ENCODE results near the gene DNAJC17. TPM values are rescaled to one million over a fixed set of nuclear protein-coding genes. Genes with fewer than 3 reads are reported as not detected.
A peak's percentile ranks its signal among the peaks of the same experiment; 100 is the strongest.

DNAJC17 gene
- total RNA-seq, 6 experiments from 2014 or later = 7.8 to 23.7 (median 17.7) TPM

DNA sequence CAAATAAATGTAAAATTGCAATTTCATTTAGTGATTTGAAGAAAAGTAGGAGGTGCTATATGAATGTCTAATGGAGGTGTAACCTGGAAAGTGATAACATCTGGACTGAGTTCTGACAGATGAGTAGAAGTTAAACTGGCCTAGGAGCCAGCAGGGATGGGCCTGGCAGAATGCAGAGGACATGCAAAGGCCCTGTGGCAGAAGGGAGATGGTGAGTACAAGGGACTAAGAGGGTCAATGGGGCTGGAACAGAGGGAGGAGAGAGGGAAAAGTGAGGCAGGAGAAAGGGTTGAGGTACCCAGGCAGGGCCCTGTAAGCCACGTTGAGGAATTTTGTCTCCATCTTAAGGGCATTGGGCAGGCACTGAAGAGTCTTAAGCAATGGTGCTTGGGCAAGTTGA, 24.6 kb upstream of the DNAJC17 start:
- no peaks in the 10 kb centered on the region for H3K4me1 ChIP-seq
- H3K27ac ChIP-seq = no peak overlapping the region
- H3K9me3 ChIP-seq = no peaks in the 10 kb centered on the region
- no peaks in the 10 kb centered on the region for H3K27me3 ChIP-seq
- TF ChIP-seq, protein P1, sequence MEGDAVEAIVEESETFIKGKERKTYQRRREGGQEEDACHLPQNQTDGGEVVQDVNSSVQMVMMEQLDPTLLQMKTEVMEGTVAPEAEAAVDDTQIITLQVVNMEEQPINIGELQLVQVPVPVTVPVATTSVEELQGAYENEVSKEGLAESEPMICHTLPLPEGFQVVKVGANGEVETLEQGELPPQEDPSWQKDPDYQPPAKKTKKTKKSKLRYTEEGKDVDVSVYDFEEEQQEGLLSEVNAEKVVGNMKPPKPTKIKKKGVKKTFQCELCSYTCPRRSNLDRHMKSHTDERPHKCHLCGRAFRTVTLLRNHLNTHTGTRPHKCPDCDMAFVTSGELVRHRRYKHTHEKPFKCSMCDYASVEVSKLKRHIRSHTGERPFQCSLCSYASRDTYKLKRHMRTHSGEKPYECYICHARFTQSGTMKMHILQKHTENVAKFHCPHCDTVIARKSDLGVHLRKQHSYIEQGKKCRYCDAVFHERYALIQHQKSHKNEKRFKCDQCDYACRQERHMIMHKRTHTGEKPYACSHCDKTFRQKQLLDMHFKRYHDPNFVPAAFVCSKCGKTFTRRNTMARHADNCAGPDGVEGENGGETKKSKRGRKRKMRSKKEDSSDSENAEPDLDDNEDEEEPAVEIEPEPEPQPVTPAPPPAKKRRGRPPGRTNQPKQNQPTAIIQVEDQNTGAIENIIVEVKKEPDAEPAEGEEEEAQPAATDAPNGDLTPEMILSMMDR (IDR thresholded peaks at IDR 0.05) = no peak
- WGBS (ENCODE audit: insufficient coverage, low coverage, low lambda C conversion rate, missing lambda C conversion rate) = 67% methylated on average over 1 of the region's 1 CpG
- H3K36me3 ChIP-seq = no peaks in the 10 kb centered on the region
- H3K4me3 ChIP-seq = no peak overlapping the region
- ATAC-seq (no peak), DNase-seq (no peak)
- intact Hi-C loops (cut with DNase I) = no loop called here

DNA sequence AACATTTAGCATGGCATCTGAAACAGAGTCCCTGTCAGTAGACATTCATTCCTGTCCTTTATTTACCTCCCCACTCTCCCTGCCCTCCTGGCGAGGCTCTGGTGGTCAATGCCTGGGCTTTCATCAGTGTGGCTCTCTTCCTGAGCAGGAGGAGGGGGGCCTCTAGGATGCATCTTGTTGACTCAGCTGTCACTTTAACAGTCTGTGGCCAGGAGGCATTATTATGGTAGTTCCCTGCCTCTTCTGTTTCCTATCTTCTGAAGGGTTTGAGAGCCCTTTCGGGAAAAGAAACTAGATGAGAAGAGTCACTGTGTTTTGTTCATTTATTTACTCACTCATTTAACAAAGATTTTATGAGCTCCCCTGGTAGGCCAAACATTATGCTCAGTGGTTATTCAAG, 23.6 kb upstream of the DNAJC17 start:
- Histone ChIP-seq H3K27me3 (no peaks in the 10 kb centered on the region), H3K4me3 (no peak overlapping the region), H3K36me3 (no peaks in the 10 kb centered on the region), H3K4me1 (no peaks in the 10 kb centered on the region), H3K9me3 (no peaks in the 10 kb centered on the region), H3K27ac (no peak overlapping the region)
- ATAC-seq = no peak
- no peak for TF ChIP-seq POLR2A (IDR thresholded peaks at IDR 0.05)
- TF ChIP-seq, protein P1 (IDR thresholded peaks at IDR 0.05) = no peak
- intact Hi-C loops (cut with DNase I) = no loop called here
- DNase-seq = no peak
- WGBS (ENCODE audit: insufficient coverage, low coverage, low lambda C conversion rate, missing lambda C conversion rate) = 56% methylated on average over 1 of the region's 2 CpGs

DNA sequence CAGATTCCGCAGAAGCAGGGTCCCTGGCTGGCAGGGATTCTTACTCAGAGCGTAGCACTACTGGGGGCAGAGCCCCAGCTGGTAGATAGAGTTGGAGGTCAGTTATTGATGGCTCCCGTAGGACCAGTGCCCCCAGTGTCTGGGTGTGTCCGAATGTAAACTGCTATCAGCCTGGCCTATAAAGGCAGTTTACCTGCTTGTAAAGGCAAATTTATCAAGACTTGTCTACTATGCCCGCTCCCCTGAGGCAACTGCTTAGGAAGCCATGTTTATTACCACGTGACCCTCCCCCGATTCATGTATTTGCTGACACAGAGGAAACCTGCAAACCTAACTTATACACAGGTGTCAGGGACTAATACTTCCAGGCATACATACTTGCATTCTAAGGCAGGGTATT, 21.8 kb upstream of the DNAJC17 start:
- TF ChIP-seq, protein P1 (IDR thresholded peaks at IDR 0.05) = no peak
- TF ChIP-seq POLR2A (IDR thresholded peaks at IDR 0.05) = no peak
- Histone ChIP-seq H3K27me3 (no peaks in the 10 kb centered on the region), H3K36me3 (no peaks in the 10 kb centered on the region), H3K27ac (no peak overlapping the region), H3K9me3 (no peaks in the 10 kb centered on the region), H3K4me3 (no peak overlapping the region), H3K4me1 (no peaks in the 10 kb centered on the region)
- intact Hi-C loops (cut with DNase I) = no loop called here
- DNase-seq (no peak), ATAC-seq (no peak)
- WGBS (ENCODE audit: insufficient coverage, low coverage, low lambda C conversion rate, missing lambda C conversion rate) = no CpG with 5 or more reads among the region's 7 CpGs

DNA sequence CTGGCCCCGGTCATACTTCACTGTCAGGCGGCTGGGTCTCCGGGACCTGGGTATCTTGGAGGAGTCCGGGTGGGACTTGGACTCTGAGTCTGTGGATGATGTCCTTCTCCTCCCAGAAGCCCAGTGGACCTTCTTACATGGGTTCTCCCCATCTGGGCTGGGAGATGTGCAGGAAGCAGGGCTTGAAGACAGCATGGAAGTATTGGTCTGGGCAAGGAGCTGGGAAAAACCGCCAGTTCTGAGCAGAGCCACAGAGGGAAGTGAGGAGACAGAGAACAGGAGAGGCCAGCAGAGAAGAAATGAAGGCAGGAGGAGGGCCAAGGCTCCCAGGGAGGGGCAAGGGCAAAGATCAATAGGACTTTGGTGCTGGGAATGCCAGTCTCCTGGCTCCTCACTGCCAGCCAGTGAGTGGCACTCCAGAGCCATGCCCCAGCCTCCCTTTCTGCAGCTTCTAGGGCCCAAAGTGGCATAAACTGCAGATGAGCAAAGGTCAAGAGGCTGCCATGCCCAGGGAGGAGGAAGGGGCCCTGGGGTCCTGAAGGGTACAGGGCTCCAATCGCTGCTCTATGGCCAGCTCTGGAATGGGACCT, 21.3 kb upstream of the DNAJC17 start, which contains the start of gene PPP1R14D:
Gene PPP1R14D (minus strand): TSS at position 262 of the 590 bp plus-strand sequence. CDS start 67 bp downstream, at position 195.
- Histone ChIP-seq H3K9me3 (no peaks in the 10 kb centered on the region), H3K4me3 (no peak within 1 kb of the TSS), H3K36me3 (no peaks in the 10 kb centered on the region), H3K4me1 (no peaks in the 10 kb centered on the region), H3K27me3 (no peaks in the 10 kb centered on the region), H3K27ac (no peak within 1 kb of the TSS)
- DNase-seq = no peak
- 100% methylated on average over 1 of the region's 6 CpGs for WGBS (ENCODE audit: insufficient coverage, low coverage, low lambda C conversion rate, missing lambda C conversion rate)
- no peak for TF ChIP-seq POLR2A (IDR thresholded peaks at IDR 0.05)
- TF ChIP-seq, protein P1 (IDR thresholded peaks at IDR 0.05) = no peak
- peak; percentile 24 to 59 (median 44) for ATAC-seq
- intact Hi-C loops (cut with DNase I) = no loop called here
